Gastrocnemius medialis (tissue), 4 donors: ENCODE data around the gene RXRG. TPM values are rescaled to one million over a fixed set of nuclear protein-coding genes. Genes with fewer than 3 reads are reported as not detected.

Experiments
- ATAC-seq, 2 donors: fragments of 150-250 bp; one replicate each; pipeline ENCODE4 v1.9.1; 2016
- DNase-seq, 2 donors: peaks; one replicate each; pipeline ENCODE4 v3.0.0-alpha.2; 2019
- H3K27ac ChIP-seq, 4 donors: fragments of 200-600 bp; sonication (generic); 1 replicate in 1 of 4; 2 replicates in 3 of 4; pipeline ENCODE4 v1.5.1; 2016 to 2018; ENCODE audit warnings: mild to moderate bottlenecking in 2 of 4, moderate library complexity in 1 of 4
- H3K27me3 ChIP-seq, 3 donors: fragments of 200-600 bp; sonication (generic) in 2 of 3; 1 replicate in 1 of 3; 2 replicates in 2 of 3; pipeline versions ENCODE4 v1.5.1 to v1.6.0; 2016 to 2019; ENCODE audit warnings: mild to moderate bottlenecking in 1 of 3, moderate library complexity in 1 of 3
- H3K36me3 ChIP-seq, 2 donors: fragments of 200-600 bp; sonication (generic) in 1 of 2; one replicate each; pipeline ENCODE4 v1.5.1; 2017 to 2018
- H3K4me1 ChIP-seq, 2 donors: fragments of 200-600 bp; sonication (generic) in 1 of 2; one replicate each; pipeline ENCODE4 v1.5.1; 2016 to 2017; ENCODE audit warnings: mild to moderate bottlenecking in 2 of 2
- H3K4me3 ChIP-seq, 4 donors: fragments of 200-600 bp; sonication (generic) in 3 of 4; 1 replicate in 1 of 4; 2 replicates in 3 of 4; pipeline ENCODE4 v1.5.1; 2016 to 2019; ENCODE audit warnings: mild to moderate bottlenecking in 2 of 4
- H3K9me3 ChIP-seq, 3 donors: fragments of 200-600 bp; sonication (generic) in 2 of 3; 1 replicate in 1 of 3; 2 replicates in 2 of 3; pipeline ENCODE4 v1.5.1; 2016 to 2019
- POLR2A ChIP-seq, 2 donors: fragments of 450-650 bp; IDR thresholded peaks; one replicate each; pipeline ENCODE4 v1.6.1; 2017; ENCODE audit warnings: antibody characterized with exemption in 2 of 2, mild to moderate bottlenecking in 2 of 2, moderate library complexity in 2 of 2
- in situ Hi-C, 4 donors: fragments of 200-750 bp; cut with MboI; loops; one replicate each; pipeline versions ENCODE4 v1.15.0 to v1.8.0; 2017; ENCODE audit warnings: low sequenced_read_pairs in 4 of 4
- intact Hi-C: fragments of 100-400 bp; cut with DNase I; formaldehyde crosslinking; loops from one replicate; pipeline ENCODE4 v1.15.1; 2023; ENCODE audit warnings: low total_unique reads
- total RNA-seq, 4 donors: library from RNA; depleted of rRNA; stranded (reverse); fragments of >200 nt; gene quantifications; one replicate each; pipeline versions ENCODE4 v1.1.0 to v1.2.3, GENCODE V29; 2016
- TF ChIP-seq, protein P1 (sequence below), 5 experiments: fragments of 450-650 bp in 3 of 5; fragments of 200-600 bp in 2 of 5; sonication (generic) in 2 of 5; IDR thresholded peaks in 4 of 5; conservative IDR thresholded peaks in 1 of 5; 1 replicate in 4 of 5; 2 replicates in 1 of 5; pipeline ENCODE4 v1.5.1; 2016 to 2019; ENCODE audit warnings: antibody characterized with exemption in 5 of 5, mild to moderate bottlenecking in 3 of 5, moderate library complexity in 3 of 5

Gene RXRG
- total RNA-seq, 4 donors from 2014 or later: 4.2 to 15.9 (median 6.0) TPM

DNA sequence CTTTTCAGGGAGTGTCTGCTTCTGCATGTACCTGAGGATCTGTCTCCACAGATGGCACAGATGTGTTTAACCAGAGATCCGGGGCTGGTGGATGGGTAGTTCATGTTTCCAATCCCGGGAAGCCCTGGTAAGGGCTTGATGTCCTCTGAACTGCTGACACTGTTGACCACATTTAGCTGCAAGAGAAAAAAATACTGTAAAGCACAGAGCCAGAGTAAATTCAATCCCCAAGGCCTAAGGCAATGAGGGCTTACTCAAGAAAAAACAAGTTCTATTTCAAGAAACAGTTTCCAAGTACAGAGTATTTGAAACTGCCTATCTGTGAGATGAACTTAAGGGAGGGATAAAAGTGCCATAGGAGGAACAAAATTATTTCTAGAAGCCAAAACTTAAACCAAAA, 25.1 kb downstream of the RXRG start:
- no peaks in the 10 kb centered on the region for H3K27me3 ChIP-seq
- no peaks in the 10 kb centered on the region for H3K9me3 ChIP-seq
- no peak overlapping the region for H3K4me3 ChIP-seq
- peak overlapping the region; percentile 51 to 84 (median 67) for H3K27ac ChIP-seq
- TF ChIP-seq, protein P1, sequence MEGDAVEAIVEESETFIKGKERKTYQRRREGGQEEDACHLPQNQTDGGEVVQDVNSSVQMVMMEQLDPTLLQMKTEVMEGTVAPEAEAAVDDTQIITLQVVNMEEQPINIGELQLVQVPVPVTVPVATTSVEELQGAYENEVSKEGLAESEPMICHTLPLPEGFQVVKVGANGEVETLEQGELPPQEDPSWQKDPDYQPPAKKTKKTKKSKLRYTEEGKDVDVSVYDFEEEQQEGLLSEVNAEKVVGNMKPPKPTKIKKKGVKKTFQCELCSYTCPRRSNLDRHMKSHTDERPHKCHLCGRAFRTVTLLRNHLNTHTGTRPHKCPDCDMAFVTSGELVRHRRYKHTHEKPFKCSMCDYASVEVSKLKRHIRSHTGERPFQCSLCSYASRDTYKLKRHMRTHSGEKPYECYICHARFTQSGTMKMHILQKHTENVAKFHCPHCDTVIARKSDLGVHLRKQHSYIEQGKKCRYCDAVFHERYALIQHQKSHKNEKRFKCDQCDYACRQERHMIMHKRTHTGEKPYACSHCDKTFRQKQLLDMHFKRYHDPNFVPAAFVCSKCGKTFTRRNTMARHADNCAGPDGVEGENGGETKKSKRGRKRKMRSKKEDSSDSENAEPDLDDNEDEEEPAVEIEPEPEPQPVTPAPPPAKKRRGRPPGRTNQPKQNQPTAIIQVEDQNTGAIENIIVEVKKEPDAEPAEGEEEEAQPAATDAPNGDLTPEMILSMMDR (IDR thresholded peaks at IDR 0.05 in 4 of 5, conservative IDR thresholded peaks at IDR 0.05 in 1 of 5): no peak
- no peak for TF ChIP-seq POLR2A (IDR thresholded peaks at IDR 0.05)
- peak; percentile 53 to 79 for ATAC-seq
- peak in 1 of 2 donors; percentile 33 for DNase-seq
- intact Hi-C loops: loop anchor here (5.0 kb wide), 1 partner anchor 122 kb away; the partner anchor contains the start of gene LRRC52
- peaks cover 46 to 52% of the 10 kb centered on the region in 2 donors for H3K4me1 ChIP-seq
- H3K36me3 ChIP-seq: no peaks in the 10 kb centered on the region
- in situ Hi-C loops: no loop called here

DNA sequence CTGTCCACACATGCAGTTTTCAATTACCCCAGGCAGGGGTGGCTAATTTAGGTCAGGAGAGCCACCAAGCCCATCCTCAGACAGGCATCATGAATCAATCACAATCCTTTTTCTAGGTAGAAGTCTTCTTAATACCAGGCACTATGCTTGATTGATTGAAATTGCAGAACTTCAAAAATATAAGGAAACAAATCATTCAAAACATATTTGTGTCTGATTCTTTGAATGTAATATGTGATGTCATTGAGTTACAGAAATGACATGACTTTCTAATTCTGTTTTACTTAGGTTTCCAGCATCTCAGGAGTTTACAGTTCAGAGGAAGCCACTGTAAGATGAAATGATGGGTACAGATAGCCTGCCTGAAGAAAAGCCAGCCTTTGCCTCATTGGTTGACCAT, 26.7 kb downstream of the RXRG start:
- H3K36me3 ChIP-seq: no peaks in the 10 kb centered on the region
- intact Hi-C loops (no loop called here), in situ Hi-C loops (no loop called here)
- no peaks in the 10 kb centered on the region for H3K9me3 ChIP-seq
- H3K27me3 ChIP-seq: no peaks in the 10 kb centered on the region
- no peak for ATAC-seq
- peaks cover 30 to 36% of the 10 kb centered on the region in 2 donors for H3K4me1 ChIP-seq
- no peak overlapping the region for H3K4me3 ChIP-seq
- no peak for DNase-seq
- no peak overlapping the region for H3K27ac ChIP-seq
- TF ChIP-seq POLR2A (IDR thresholded peaks at IDR 0.05): no peak
- TF ChIP-seq, protein P1 (IDR thresholded peaks at IDR 0.05 in 4 of 5, conservative IDR thresholded peaks at IDR 0.05 in 1 of 5): no peak

DNA sequence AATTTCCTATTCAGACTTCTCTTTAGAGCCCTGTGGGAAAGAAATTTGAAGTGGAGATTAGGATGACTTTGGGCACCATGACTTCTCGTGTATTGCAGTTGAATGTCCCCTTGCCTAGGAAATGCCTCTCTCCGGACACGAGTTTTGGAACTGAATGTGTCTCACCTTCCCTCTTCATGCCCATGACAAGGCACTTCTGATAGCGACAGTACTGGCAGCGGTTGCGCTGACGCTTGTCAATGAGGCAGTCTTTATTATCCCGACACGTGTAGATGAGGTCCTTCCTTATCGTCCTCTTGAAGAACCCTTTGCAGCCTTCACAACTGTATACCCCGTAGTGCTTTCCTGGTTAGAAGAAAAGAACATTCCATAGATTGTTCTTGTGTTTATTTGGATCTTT, 28.1 kb downstream of the RXRG start:
- Histone ChIP-seq H3K9me3 (no peaks in the 10 kb centered on the region), H3K4me3 (no peak overlapping the region), H3K27ac (no peak overlapping the region), H3K4me1 (peaks cover 19 to 23% of the 10 kb centered on the region in 2 donors), H3K27me3 (no peaks in the 10 kb centered on the region), H3K36me3 (no peaks in the 10 kb centered on the region)
- ATAC-seq (no peak), DNase-seq (no peak)
- TF ChIP-seq, protein P1 (IDR thresholded peaks at IDR 0.05 in 4 of 5, conservative IDR thresholded peaks at IDR 0.05 in 1 of 5): no peak
- no peak for TF ChIP-seq POLR2A (IDR thresholded peaks at IDR 0.05)
- in situ Hi-C loops (no loop called here), intact Hi-C loops (no loop called here)

DNA sequence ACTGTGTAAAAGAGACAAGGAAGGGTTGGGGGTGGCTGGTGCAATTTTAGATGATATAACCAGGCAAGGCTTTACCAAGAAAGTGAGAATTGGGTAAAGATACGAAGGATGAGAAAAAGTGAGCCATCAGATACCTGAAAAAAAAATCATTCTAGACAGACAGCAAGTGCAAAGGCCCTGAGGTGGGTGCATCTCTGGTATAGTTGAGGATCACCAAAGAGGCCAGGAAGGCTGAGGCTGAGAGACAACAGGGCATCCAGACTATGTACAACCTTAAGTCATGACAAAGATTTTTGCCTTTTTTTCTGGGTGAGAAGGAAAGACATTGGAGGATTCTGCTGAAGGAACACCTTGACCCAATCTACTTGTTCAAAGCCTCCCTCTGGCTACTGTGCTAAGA, 29.9 kb downstream of the RXRG start:
- H3K4me3 ChIP-seq: no peak overlapping the region
- DNase-seq (no peak), ATAC-seq (no peak)
- no peaks in the 10 kb centered on the region for H3K9me3 ChIP-seq
- no peaks in the 10 kb centered on the region for H3K36me3 ChIP-seq
- no peak overlapping the region for H3K27ac ChIP-seq
- in situ Hi-C loops (no loop called here), intact Hi-C loops (no loop called here)
- no peaks in the 10 kb centered on the region for H3K27me3 ChIP-seq
- H3K4me1 ChIP-seq: peaks cover 7 to 10% of the 10 kb centered on the region in 2 donors
- TF ChIP-seq POLR2A (IDR thresholded peaks at IDR 0.05): no peak
- TF ChIP-seq, protein P1 (IDR thresholded peaks at IDR 0.05 in 4 of 5, conservative IDR thresholded peaks at IDR 0.05 in 1 of 5): no peak

DNA sequence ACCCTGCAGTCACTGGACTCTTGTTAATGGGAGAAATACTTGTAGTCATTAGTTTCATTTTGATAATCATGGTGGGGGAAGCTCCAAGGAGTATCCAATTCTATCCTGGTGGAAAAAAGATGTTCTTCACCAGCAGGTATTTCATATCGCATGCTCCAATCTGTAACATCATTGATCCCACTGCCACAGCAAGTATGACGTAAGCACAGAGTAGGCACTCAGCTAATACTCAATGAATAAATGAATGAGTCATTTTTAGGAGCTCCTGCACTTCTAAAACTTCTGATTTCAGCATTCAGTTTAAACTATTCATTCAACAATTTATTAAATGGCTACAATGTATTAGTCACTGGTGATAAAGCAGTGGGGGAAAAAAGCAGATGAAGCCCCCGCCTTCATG, 30.3 kb downstream of the RXRG start:
- intact Hi-C loops: no loop called here
- Histone ChIP-seq H3K27me3 (no peaks in the 10 kb centered on the region), H3K4me3 (no peak overlapping the region), H3K36me3 (no peaks in the 10 kb centered on the region), H3K9me3 (no peaks in the 10 kb centered on the region), H3K4me1 (peaks cover 2 to 5% of the 10 kb centered on the region in 2 donors), H3K27ac (no peak overlapping the region)
- in situ Hi-C loops: no loop called here
- ATAC-seq: no peak
- DNase-seq: no peak
- no peak for TF ChIP-seq POLR2A (IDR thresholded peaks at IDR 0.05)
- TF ChIP-seq, protein P1 (IDR thresholded peaks at IDR 0.05 in 4 of 5, conservative IDR thresholded peaks at IDR 0.05 in 1 of 5): no peak
